Cardiac fibroblast (primary cell): ENCODE results near the gene SMYD3.
"Not testable (repeated sequence)": the region's sequence is repeated elsewhere in the genome, so short reads cannot be mapped to it uniquely, and the experiment has no call there.

Experiments
- DNase-seq, 2 donors: peaks; one replicate each; pipeline versions ENCODE4 v3.0.0 to v3.0.0-alpha.2; 2010; ENCODE audit warnings: low read depth in 2 of 2
- H3K4me3 ChIP-seq, 2 donors: replicated peaks in 1 of 2; 1 replicate in 1 of 2; 2 replicates in 1 of 2; pipeline ENCODE4 v1.5.1; 2011; ENCODE audit warnings: low read depth in 2 of 2, low read length in 2 of 2, mild to moderate bottlenecking in 2 of 2, moderate library complexity in 1 of 2
- CTCF ChIP-seq: IDR thresholded peaks from one replicate; pipeline ENCODE4 v1.5.1; 2011; ENCODE audit warnings: low read depth, mild to moderate bottlenecking, low read length, inconsistent platforms

SMYD3 gene

GRCh38 chr1:245825128-245825901, 681.8 kb downstream of the SMYD3 start:
- peak; percentile 51 to 58 for DNase-seq
- no peak overlapping the region for H3K4me3 ChIP-seq
- peak; percentile 29 for TF ChIP-seq CTCF

- H3K4me3 ChIP-seq, result no peak overlapping the region
- no peak for DNase-seq
- TF ChIP-seq CTCF, result no peak
Observed at GRCh38 chr1:245823408-245824147, 683.5 kb downstream of the SMYD3 start.

- no peak overlapping the region for H3K4me3 ChIP-seq
- DNase-seq, result peak; percentile 95 to 98
- no peak for TF ChIP-seq CTCF
Observed at GRCh38 chr1:245822996-245823395, 684.1 kb downstream of the SMYD3 start.

GRCh38 chr1:245818363-245818762, 688.7 kb downstream of the SMYD3 start:
- not testable (repeated sequence) for H3K4me3 ChIP-seq, DNase-seq

- H3K4me3 ChIP-seq, DNase-seq: not testable (repeated sequence)
Observed at GRCh38 chr1:245816496-245816895, 690.6 kb downstream of the SMYD3 start.

- no peak for DNase-seq
- TF ChIP-seq CTCF, result no peak
- H3K4me3 ChIP-seq, result no peak overlapping the region
Observed at GRCh38 chr1:245814651-245815050, 692.4 kb downstream of the SMYD3 start.

- no peak for TF ChIP-seq CTCF
- DNase-seq, result no peak
- H3K4me3 ChIP-seq, result no peak overlapping the region
Observed at GRCh38 chr1:245812278-245812677, 694.8 kb downstream of the SMYD3 start.
